ENCODE data around the gene CPTP.

The CPTP gene

GRCh38 chr1:1286313-1287261 is 38.0 kb upstream of the CPTP start:
- WGBS (ENCODE audit: insufficient coverage), result 85% methylated on average over 35 of the region's 50 CpGs
- Histone ChIP-seq H3K36me3 (ENCODE audit: control insufficient read depth in 4 of 4, insufficient read depth in 4 of 4, low read length in 3 of 4) (no peaks in the 10 kb centered on the region), H3K27me3 (replicated peaks in 2 of 5; ENCODE audit: control insufficient read depth in 4 of 5, insufficient read depth in 5 of 5, low read length in 4 of 5) (no peaks in the 10 kb centered on the region), H3K9me3 (ENCODE audit: control extremely low read depth in 1 of 5, control insufficient read depth in 4 of 5, insufficient read depth in 2 of 5, low read depth in 1 of 5, low read length in 4 of 5) (no peaks in the 10 kb centered on the region), H3K4me3 (ENCODE audit: control insufficient read depth in 1 of 7, extremely low read depth in 1 of 7, insufficient read depth in 4 of 7, low read depth in 2 of 7, low read length in 6 of 7) (no peak overlapping the region), H3K4me1 (ENCODE audit: control extremely low read depth in 1 of 4, control insufficient read depth in 4 of 4, insufficient read depth in 4 of 4, low read length in 3 of 4) (no peaks in the 10 kb centered on the region), H3K27ac (ENCODE audit: insufficient read depth in 1 of 2, low read depth in 1 of 2, low read length in 2 of 2, poor library complexity in 1 of 2, severe bottlenecking in 2 of 2) (no peak overlapping the region)
- ChIA-PET POLR2A (no interaction called here), CTCF (interaction anchor here (0.7 to 1.5 kb wide), 5 partner anchors 11 to 165 kb away, joined by 3 to 4 read pairs (median 3); no protein-coding TSS in a partner anchor)
- no peak for DNase-seq

- Histone ChIP-seq H3K9me3 (ENCODE audit: control extremely low read depth in 1 of 5, control insufficient read depth in 4 of 5, insufficient read depth in 2 of 5, low read depth in 1 of 5, low read length in 4 of 5) (no peaks in the 10 kb centered on the region), H3K27ac (ENCODE audit: insufficient read depth in 1 of 2, low read depth in 1 of 2, low read length in 2 of 2, poor library complexity in 1 of 2, severe bottlenecking in 2 of 2) (no peak overlapping the region), H3K27me3 (replicated peaks in 2 of 5; ENCODE audit: control insufficient read depth in 4 of 5, insufficient read depth in 5 of 5, low read length in 4 of 5) (no peaks in the 10 kb centered on the region), H3K4me1 (ENCODE audit: control extremely low read depth in 1 of 4, control insufficient read depth in 4 of 4, insufficient read depth in 4 of 4, low read length in 3 of 4) (no peaks in the 10 kb centered on the region), H3K36me3 (ENCODE audit: control insufficient read depth in 4 of 4, insufficient read depth in 4 of 4, low read length in 3 of 4) (no peaks in the 10 kb centered on the region), H3K4me3 (ENCODE audit: control insufficient read depth in 1 of 7, extremely low read depth in 1 of 7, insufficient read depth in 4 of 7, low read depth in 2 of 7, low read length in 6 of 7) (no peak overlapping the region)
- ChIA-PET POLR2A (no interaction called here), CTCF (interaction anchor here (0.7 to 1.5 kb wide), 5 partner anchors 12 to 166 kb away, joined by 3 to 4 read pairs (median 3); no protein-coding TSS in a partner anchor)
- no peak for DNase-seq
- WGBS (ENCODE audit: insufficient coverage), result 92% methylated on average over 25 of the region's 46 CpGs
Observed at GRCh38 chr1:1287288-1288110, 37.1 kb upstream of the CPTP start.

- DNase-seq, result peak in 2 of 3 donors; percentile 60 to 69
- no peak overlapping the region for H3K4me3 ChIP-seq (ENCODE audit: control insufficient read depth in 1 of 7, extremely low read depth in 1 of 7, insufficient read depth in 4 of 7, low read depth in 2 of 7, low read length in 6 of 7)
- 71% methylated on average over 10 of the region's 15 CpGs for WGBS (ENCODE audit: insufficient coverage)
- H3K36me3 ChIP-seq (ENCODE audit: control insufficient read depth in 4 of 4, insufficient read depth in 4 of 4, low read length in 3 of 4), result peaks cover 0 to 13% (median 0%) of the 10 kb centered on the region in 4 experiments
- no peak overlapping the region for H3K27ac ChIP-seq (ENCODE audit: insufficient read depth in 1 of 2, low read depth in 1 of 2, low read length in 2 of 2, poor library complexity in 1 of 2, severe bottlenecking in 2 of 2)
- ChIA-PET POLR2A (no interaction called here), CTCF (interaction anchor here (0.9 to 2.9 kb wide), 9 partner anchors 11 to 209 kb away, joined by 3 to 16 read pairs (median 4); partner anchors contain the start of gene UBE2J2)
- no peaks in the 10 kb centered on the region for H3K27me3 ChIP-seq (replicated peaks in 2 of 5; ENCODE audit: control insufficient read depth in 4 of 5, insufficient read depth in 5 of 5, low read length in 4 of 5)
- peaks cover 0 to 3% (median 0%) of the 10 kb centered on the region in 4 experiments for H3K4me1 ChIP-seq (ENCODE audit: control extremely low read depth in 1 of 4, control insufficient read depth in 4 of 4, insufficient read depth in 4 of 4, low read length in 3 of 4)
- no peaks in the 10 kb centered on the region for H3K9me3 ChIP-seq (ENCODE audit: control extremely low read depth in 1 of 5, control insufficient read depth in 4 of 5, insufficient read depth in 2 of 5, low read depth in 1 of 5, low read length in 4 of 5)
Observed at GRCh38 chr1:1290238-1290731, 34.3 kb upstream of the CPTP start.

- H3K27ac ChIP-seq (ENCODE audit: insufficient read depth in 1 of 2, low read depth in 1 of 2, low read length in 2 of 2, poor library complexity in 1 of 2, severe bottlenecking in 2 of 2), result no peak overlapping the region
- peaks cover 0 to 3% (median 0%) of the 10 kb centered on the region in 4 experiments for H3K4me1 ChIP-seq (ENCODE audit: control extremely low read depth in 1 of 4, control insufficient read depth in 4 of 4, insufficient read depth in 4 of 4, low read length in 3 of 4)
- ChIA-PET CTCF (interaction anchor here (0.9 to 2.9 kb wide), 12 partner anchors 7 to 259 kb away, joined by 3 to 16 read pairs (median 4); partner anchors contain the start of gene UBE2J2), POLR2A (no interaction called here)
- DNase-seq, result no peak
- no peaks in the 10 kb centered on the region for H3K27me3 ChIP-seq (replicated peaks in 2 of 5; ENCODE audit: control insufficient read depth in 4 of 5, insufficient read depth in 5 of 5, low read length in 4 of 5)
- no peak overlapping the region for H3K4me3 ChIP-seq (ENCODE audit: control insufficient read depth in 1 of 7, extremely low read depth in 1 of 7, insufficient read depth in 4 of 7, low read depth in 2 of 7, low read length in 6 of 7)
- H3K9me3 ChIP-seq (ENCODE audit: control extremely low read depth in 1 of 5, control insufficient read depth in 4 of 5, insufficient read depth in 2 of 5, low read depth in 1 of 5, low read length in 4 of 5), result no peaks in the 10 kb centered on the region
- peaks cover 0 to 20% (median 3%) of the 10 kb centered on the region in 4 experiments for H3K36me3 ChIP-seq (ENCODE audit: control insufficient read depth in 4 of 4, insufficient read depth in 4 of 4, low read length in 3 of 4)
- WGBS (ENCODE audit: insufficient coverage), result 87% methylated on average over 25 of the region's 28 CpGs
Observed at GRCh38 chr1:1291023-1291528, 33.5 kb upstream of the CPTP start.

- H3K4me1 ChIP-seq (ENCODE audit: control extremely low read depth in 1 of 4, control insufficient read depth in 4 of 4, insufficient read depth in 4 of 4, low read length in 3 of 4), result peaks cover 0 to 3% (median 0%) of the 10 kb centered on the region in 4 experiments
Observed at GRCh38 chr1:1291548-1292441, 32.8 kb upstream of the CPTP start.

GRCh38 chr1:1292442-1292779 is 32.2 kb upstream of the CPTP start:
- Histone ChIP-seq H3K4me3 (ENCODE audit: control insufficient read depth in 1 of 7, extremely low read depth in 1 of 7, insufficient read depth in 4 of 7, low read depth in 2 of 7, low read length in 6 of 7) (no peak overlapping the region), H3K4me1 (ENCODE audit: control extremely low read depth in 1 of 4, control insufficient read depth in 4 of 4, insufficient read depth in 4 of 4, low read length in 3 of 4) (peaks cover 0 to 3% (median 0%) of the 10 kb centered on the region in 4 experiments), H3K27me3 (replicated peaks in 2 of 5; ENCODE audit: control insufficient read depth in 4 of 5, insufficient read depth in 5 of 5, low read length in 4 of 5) (no peaks in the 10 kb centered on the region), H3K9me3 (ENCODE audit: control extremely low read depth in 1 of 5, control insufficient read depth in 4 of 5, insufficient read depth in 2 of 5, low read depth in 1 of 5, low read length in 4 of 5) (no peaks in the 10 kb centered on the region), H3K36me3 (ENCODE audit: control insufficient read depth in 4 of 4, insufficient read depth in 4 of 4, low read length in 3 of 4) (peaks cover 0 to 26% (median 7%) of the 10 kb centered on the region in 4 experiments), H3K27ac (ENCODE audit: insufficient read depth in 1 of 2, low read depth in 1 of 2, low read length in 2 of 2, poor library complexity in 1 of 2, severe bottlenecking in 2 of 2) (no peak overlapping the region)
- 96% methylated on average over 9 of the region's 9 CpGs for WGBS (ENCODE audit: insufficient coverage)
- ChIA-PET CTCF (interaction anchor here (0.8 to 2.9 kb wide), 12 partner anchors 9 to 308 kb away, joined by 3 to 16 read pairs (median 4); partner anchors contain the start of gene UBE2J2), POLR2A (no interaction called here)
- no peak for DNase-seq

More at GRCh38 chr1:1291548-1292441, 32.8 kb upstream of the CPTP start:
- no peak overlapping the region for H3K27ac ChIP-seq (ENCODE audit: insufficient read depth in 1 of 2, low read depth in 1 of 2, low read length in 2 of 2, poor library complexity in 1 of 2, severe bottlenecking in 2 of 2)
- no peaks in the 10 kb centered on the region for H3K9me3 ChIP-seq (ENCODE audit: control extremely low read depth in 1 of 5, control insufficient read depth in 4 of 5, insufficient read depth in 2 of 5, low read depth in 1 of 5, low read length in 4 of 5)
- H3K4me3 ChIP-seq (ENCODE audit: control insufficient read depth in 1 of 7, extremely low read depth in 1 of 7, insufficient read depth in 4 of 7, low read depth in 2 of 7, low read length in 6 of 7), result no peak overlapping the region
- ChIA-PET CTCF (interaction anchor here (0.8 to 2.9 kb wide), 12 partner anchors 8 to 307 kb away, joined by 3 to 16 read pairs (median 4); partner anchors contain the start of gene UBE2J2), POLR2A (no interaction called here)
- peak; percentile 42 to 78 (median 70) for DNase-seq
- H3K27me3 ChIP-seq (replicated peaks in 2 of 5; ENCODE audit: control insufficient read depth in 4 of 5, insufficient read depth in 5 of 5, low read length in 4 of 5), result no peaks in the 10 kb centered on the region
- peaks cover 0 to 24% (median 7%) of the 10 kb centered on the region in 4 experiments for H3K36me3 ChIP-seq (ENCODE audit: control insufficient read depth in 4 of 4, insufficient read depth in 4 of 4, low read length in 3 of 4)
- WGBS (ENCODE audit: insufficient coverage), result 73% methylated on average over 39 of the region's 45 CpGs
